ENCODE data around the gene VGLL1.

DNA sequence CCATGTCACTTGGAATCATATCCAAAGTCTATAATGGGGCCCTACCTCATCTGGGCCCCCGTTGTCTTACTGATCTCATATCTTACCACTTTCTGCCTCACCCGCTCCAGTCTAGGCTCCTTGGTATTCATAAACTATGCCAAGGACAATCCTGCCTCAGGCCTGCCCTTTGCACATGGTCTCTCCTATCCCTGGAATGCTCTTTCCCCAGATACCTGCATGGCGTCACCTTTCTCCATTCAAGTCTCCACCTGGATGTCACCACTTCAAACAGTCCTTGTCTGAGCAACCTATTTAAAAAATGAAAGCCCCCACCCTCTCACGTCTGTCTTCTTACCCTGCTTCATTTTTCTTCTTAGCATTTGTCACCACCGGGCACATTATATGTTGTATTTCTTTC is 8.2 kb downstream of the VGLL1 start:
- no peak for TF ChIP-seq FOXA1 (IDR thresholded peaks at IDR 0.05)
- TF ChIP-seq SP1 (IDR thresholded peaks at IDR 0.05): no peak
- TF ChIP-seq BHLHE40 (IDR thresholded peaks at IDR 0.05; ENCODE audit: borderline replicate concordance): no peak
- no peak for TF ChIP-seq SUZ12 (IDR thresholded peaks at IDR 0.05)
- TF ChIP-seq ZNF384 (IDR thresholded peaks at IDR 0.05): no peak
- no peak for TF ChIP-seq HDGF (IDR thresholded peaks at IDR 0.05; ENCODE audit: borderline replicate concordance)
- no peak for TF ChIP-seq TARDBP (IDR thresholded peaks at IDR 0.05)
- no peak for TF ChIP-seq NFRKB (IDR thresholded peaks at IDR 0.05)
- TF ChIP-seq FOXM1 (IDR thresholded peaks at IDR 0.05; ENCODE audit: borderline replicate concordance): no peak
